ENCODE results near the gene TSPAN18.

Gene TSPAN18

DNA sequence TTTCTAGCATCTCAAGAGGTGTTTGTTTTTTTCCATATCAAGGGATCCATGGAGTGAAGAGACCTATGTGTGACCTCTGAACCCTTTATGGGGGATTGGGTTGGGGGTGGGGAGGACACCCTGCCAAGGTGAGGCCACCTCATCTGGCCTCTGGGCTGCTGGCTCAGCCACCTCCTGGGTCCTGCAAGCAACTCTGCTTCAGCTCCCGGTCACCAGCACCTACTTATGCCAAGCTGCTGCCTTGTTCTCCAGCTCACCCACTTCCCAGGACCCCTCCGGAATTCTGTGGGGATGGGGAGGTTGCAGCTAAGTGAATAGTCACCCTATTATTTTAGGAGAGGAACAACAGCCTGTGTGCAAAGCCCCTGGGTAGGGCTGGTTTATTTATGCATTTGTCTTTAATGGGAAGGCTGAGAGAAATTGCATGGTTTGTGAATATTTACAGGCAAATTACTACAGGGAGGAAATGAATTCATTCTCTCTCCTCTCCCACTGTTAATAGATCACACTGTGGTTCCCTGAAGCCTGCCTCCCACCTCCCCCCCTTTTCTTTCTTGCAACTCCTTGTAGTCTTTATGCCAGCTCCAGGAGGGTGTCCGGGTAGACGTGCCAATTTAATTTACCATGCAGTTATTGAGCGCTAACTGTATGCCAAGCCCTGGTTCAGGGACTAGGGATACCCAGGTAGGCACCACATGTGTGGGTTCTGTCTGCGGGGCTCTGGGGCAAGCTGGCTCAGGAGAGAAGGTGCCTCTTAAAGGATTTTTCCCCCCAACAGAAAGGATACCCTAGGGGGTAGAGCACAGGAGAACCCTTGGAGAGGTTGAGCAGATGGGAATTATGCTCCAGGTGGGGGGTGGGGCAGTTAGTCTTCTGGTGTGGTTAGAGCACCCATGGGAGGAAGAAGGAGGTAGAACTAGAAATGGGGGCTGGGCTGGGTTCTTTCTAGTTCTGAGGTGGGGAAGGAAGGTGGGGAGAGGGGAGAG lies 50.7 kb downstream of the TSPAN18 start:
- TF ChIP-seq, protein P1, sequence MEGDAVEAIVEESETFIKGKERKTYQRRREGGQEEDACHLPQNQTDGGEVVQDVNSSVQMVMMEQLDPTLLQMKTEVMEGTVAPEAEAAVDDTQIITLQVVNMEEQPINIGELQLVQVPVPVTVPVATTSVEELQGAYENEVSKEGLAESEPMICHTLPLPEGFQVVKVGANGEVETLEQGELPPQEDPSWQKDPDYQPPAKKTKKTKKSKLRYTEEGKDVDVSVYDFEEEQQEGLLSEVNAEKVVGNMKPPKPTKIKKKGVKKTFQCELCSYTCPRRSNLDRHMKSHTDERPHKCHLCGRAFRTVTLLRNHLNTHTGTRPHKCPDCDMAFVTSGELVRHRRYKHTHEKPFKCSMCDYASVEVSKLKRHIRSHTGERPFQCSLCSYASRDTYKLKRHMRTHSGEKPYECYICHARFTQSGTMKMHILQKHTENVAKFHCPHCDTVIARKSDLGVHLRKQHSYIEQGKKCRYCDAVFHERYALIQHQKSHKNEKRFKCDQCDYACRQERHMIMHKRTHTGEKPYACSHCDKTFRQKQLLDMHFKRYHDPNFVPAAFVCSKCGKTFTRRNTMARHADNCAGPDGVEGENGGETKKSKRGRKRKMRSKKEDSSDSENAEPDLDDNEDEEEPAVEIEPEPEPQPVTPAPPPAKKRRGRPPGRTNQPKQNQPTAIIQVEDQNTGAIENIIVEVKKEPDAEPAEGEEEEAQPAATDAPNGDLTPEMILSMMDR (IDR thresholded peaks at IDR 0.05; ENCODE audit: insufficient read depth, missing control alignments) = no peak
- FAIRE-seq (no peak), DNase-seq (ENCODE audit: insufficient read length, low spot score) (no peak)

DNA sequence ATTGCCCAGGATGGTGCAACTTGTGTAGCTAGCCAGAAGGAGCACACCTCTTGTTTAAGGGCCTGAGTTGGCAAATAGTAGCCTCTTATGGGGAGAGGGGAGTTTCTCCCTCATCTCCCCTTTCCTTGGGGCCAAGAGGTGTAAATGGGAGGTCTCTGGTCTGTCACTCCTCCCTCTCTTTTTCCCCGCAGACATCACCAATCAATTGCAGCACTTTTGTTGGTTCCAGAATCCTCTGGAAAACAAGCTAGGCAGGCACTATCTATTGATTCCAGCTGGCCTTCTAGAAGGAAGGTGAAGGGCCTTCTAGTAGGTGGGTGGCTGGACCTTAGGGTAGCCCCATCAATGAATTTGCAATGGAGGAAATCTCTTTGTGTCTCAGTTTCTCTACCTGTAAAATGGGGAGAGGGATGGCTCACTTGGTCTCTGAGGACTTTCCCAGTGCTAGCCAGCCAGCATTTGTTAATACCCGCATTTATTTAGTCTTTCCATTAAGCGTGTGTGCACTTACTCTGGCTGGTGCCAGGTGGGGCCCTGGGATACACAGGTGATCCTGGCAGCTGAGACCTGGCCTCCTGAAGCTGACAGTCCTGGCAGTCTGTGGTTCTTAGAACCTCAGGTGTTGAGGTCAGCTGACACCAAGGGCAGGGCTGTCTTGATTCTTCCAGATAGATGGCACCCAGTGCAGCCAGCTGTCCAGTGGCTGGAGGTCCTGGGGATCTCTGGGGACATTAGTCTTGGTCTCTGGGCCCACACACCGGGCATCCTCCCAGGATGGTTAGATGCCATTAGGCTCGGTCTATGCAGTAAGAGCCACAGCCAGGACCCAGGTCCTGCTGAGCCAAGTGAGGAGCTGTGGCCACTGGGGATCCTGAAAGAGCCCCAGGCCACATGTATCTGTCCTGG lies 51.7 kb downstream of the TSPAN18 start:
- DNase-seq (ENCODE audit: insufficient read length, low spot score) (no peak), FAIRE-seq (no peak)
- TF ChIP-seq, protein P1 (IDR thresholded peaks at IDR 0.05; ENCODE audit: insufficient read depth, missing control alignments) = no peak

DNA sequence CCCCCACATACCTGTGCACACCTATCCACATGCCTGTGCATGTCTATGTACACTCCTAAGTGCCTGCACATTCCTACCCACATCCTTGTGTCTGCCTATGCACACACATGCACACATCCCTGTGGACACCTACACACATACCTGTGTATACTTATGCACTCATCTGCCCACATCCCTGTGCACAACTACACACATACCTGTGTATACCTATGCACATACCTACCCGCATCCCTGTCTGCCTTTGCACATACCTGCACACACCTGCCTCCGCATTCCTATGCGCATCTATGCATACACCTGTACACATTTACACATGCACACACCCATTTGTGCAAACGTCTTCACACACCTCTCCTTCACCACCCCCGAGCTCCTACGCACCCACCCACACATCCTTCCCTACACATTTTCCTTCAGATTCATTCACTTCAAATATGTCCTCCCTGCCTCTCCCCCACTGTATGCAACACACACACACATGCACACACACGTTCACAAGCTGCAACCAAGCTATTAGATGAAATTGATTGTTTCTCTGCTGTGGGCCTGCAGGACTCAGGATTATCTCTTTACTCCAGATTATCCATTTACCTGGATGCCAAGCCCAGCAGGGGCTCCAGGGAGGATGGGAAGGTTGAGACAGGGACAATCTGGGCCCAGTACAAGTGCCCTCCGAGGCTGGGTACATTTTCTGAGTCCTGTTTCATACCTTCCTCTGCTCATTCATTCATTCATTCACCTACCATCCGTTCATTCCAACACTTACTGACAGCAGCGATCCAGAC lies 53.2 kb downstream of the TSPAN18 start:
- TF ChIP-seq, protein P1 (IDR thresholded peaks at IDR 0.05; ENCODE audit: insufficient read depth, missing control alignments) = no peak
- DNase-seq (ENCODE audit: insufficient read length, low spot score) = no peak
- no peak for FAIRE-seq

DNA sequence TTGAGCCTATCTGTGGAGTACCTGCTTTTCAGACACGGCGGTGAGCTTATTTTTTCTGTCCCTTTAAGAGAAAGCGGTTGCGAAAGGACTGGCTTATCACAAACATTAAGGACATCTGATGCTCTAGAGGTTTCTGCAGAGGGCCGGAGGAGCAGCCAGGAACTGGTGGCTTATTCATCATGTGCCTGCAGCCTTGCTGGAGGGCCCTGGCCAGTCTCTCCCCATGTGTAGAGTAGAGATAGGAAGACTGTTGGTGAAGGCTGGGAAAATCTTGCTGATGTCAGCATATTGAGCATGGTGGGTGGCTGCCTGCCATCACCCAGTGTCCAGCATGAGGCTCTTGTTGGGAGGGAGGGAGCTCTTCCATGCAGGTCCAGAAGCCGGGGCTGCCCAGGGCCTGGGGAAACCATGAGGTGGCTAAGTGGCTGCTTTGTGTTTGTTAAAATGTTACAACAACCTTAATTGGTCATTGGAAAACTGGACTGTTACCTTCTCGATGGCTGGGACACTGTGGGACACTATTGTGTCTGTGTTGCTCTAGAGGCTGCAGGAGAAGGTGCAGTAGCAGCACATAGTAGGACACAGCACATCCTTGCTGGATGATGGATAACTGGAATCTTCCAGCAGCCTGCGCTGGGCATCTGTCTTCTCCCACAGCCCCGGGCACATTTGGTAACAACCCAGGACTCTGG lies 54.3 kb downstream of the TSPAN18 start:
- no peak for DNase-seq (ENCODE audit: insufficient read length, low spot score)
- TF ChIP-seq, protein P1 (IDR thresholded peaks at IDR 0.05; ENCODE audit: insufficient read depth, missing control alignments) = no peak
- FAIRE-seq = no peak

DNA sequence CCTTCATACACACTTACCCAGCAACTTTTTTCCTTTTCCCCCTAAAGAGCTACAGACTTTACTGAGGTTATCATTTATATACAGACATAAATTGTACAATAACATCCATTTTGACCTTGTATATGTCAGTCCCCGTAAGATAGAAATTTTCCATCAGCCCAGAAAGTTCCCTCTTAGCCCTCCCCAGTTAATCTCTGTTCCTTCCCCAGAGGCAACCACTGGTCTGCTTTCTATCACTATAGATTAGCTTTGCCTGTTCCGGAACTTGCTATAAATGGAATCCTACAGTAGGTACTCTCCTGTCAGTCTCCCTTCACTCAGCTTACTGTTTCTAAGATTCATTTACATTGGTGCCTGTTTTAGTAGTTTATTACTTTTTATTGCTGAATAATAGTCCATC lies 54.9 kb downstream of the TSPAN18 start:
- FAIRE-seq (no peak), DNase-seq (ENCODE audit: insufficient read length, low spot score) (no peak)

DNA sequence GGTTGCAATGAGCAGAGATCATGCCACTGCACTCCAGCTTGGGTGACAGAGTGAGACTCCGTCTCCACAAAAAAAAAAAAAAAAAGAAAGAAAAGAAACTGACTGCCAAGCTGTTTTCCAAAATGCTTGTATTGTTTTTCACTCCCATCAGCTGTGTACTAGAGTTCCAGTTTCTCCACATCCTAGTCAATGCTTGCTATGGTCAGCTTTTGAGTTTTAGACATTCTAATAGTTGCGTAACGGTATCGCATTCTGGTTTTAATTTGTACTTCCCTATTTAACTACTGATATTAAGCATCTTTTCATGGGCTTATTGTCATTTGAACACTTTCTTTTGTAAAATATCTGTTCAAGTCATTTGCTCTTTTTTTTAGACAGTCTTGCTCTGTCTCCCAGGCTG lies 55.7 kb downstream of the TSPAN18 start:
- DNase-seq (ENCODE audit: insufficient read length, low spot score) = no peak
- no peak for FAIRE-seq
- TF ChIP-seq, protein P1 (IDR thresholded peaks at IDR 0.05; ENCODE audit: insufficient read depth, missing control alignments) = no peak

More for the DNA sequence above, 54.9 kb downstream of the TSPAN18 start:
- TF ChIP-seq, protein P1 (IDR thresholded peaks at IDR 0.05; ENCODE audit: insufficient read depth, missing control alignments) = no peak

Data from D721Med (cell line).